Activated naive CD4-positive, alpha-beta T cell treated with anti-CD3 and anti-CD28 coated beads, Interleukin-2, amount 10 ng/mL, durations not matched to agents 7 days and 5 days (primary cell): ENCODE measurements around the gene PLXNB1.

ENCODE experiments used
- CTCF ChIA-PET: fragments of 350-600 bp; sonication (Branson Sonifier 250); formaldehyde crosslinking; loops from one replicate; lab custom pipeline; 2021; ENCODE audit warnings: antibody characterized with exemption; lab: Charles Lee
- DNase-seq: peaks from one replicate; pipeline ENCODE4 v3.0.0-alpha.2; 2020
- H3K27ac Mint-ChIP-seq: one replicate; pipeline ENCODE4 v1.8.0; 2021; ENCODE audit warnings: mild to moderate bottlenecking, moderate library complexity, mixed read lengths
- H3K27me3 Mint-ChIP-seq: one replicate; pipeline ENCODE4 v1.8.0; 2021; ENCODE audit warnings: mild to moderate bottlenecking, mixed read lengths
- H3K36me3 Mint-ChIP-seq: one replicate; pipeline ENCODE4 v1.8.0; 2021; ENCODE audit warnings: mixed read lengths
- H3K4me1 Mint-ChIP-seq: one replicate; pipeline ENCODE4 v1.8.0; 2021; ENCODE audit warnings: mixed read lengths
- H3K4me3 Mint-ChIP-seq: one replicate; pipeline ENCODE4 v1.8.0; 2021; ENCODE audit warnings: mild to moderate bottlenecking, moderate library complexity, mixed read lengths
- H3K9me3 Mint-ChIP-seq: one replicate; pipeline ENCODE4 v1.8.0; 2021; ENCODE audit warnings: mixed read lengths

PLXNB1 gene

DNA sequence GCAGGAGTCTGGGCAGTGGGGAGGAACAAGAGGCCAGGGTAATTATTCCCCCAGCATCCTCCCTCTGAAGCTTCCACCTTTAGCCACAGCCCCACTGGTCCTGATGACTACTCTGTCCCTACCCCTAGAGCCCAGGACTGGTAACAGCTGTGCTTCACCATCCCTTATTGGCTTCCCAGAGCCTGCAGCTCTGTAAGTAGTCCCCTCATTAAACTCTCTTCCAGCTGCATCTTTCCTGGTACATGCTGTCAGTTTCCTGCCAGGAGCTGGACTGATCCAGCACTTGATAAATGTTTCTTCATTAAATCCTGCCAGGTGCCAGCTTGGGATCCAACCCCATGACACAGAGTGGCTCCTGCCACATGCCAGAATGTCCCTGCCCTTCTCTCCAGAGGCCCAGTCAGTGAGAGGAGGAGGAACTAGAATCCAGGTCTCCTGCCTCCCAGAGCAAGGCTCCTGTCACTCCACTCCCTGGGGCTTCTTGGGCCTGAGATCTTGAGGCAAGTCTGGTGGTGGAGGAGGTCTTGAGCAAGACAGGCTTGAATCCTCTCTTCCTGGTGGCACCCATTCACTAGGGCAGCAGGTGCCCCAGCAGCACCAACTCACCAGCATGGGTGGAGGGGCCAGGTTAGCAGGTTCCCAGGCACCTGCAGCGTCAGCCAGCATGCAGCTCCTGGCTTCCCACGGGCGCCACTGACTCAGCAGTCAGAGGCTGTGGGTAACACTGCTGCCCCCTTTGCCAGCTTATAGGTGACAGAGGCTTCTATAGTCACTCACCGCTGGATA lies 30.3 kb downstream of the PLXNB1 start:
- Mint-ChIP-seq H3K9me3 (no peaks in the 10 kb centered on the region), H3K27me3 (peaks cover 35% of the 10 kb centered on the region), H3K36me3 (no peaks in the 10 kb centered on the region), H3K4me3 (no peak overlapping the region), H3K27ac (no peak overlapping the region), H3K4me1 (no peaks in the 10 kb centered on the region)
- DNase-seq, result no peak
- CTCF ChIA-PET, result interaction anchor here (0.8 to 7.8 kb wide), 25 partner anchors 9 to 266 kb away, joined by 3 to 170 read pairs (median 6); partner anchors contain the start of genes PFKFB4 and SLC26A6

DNA sequence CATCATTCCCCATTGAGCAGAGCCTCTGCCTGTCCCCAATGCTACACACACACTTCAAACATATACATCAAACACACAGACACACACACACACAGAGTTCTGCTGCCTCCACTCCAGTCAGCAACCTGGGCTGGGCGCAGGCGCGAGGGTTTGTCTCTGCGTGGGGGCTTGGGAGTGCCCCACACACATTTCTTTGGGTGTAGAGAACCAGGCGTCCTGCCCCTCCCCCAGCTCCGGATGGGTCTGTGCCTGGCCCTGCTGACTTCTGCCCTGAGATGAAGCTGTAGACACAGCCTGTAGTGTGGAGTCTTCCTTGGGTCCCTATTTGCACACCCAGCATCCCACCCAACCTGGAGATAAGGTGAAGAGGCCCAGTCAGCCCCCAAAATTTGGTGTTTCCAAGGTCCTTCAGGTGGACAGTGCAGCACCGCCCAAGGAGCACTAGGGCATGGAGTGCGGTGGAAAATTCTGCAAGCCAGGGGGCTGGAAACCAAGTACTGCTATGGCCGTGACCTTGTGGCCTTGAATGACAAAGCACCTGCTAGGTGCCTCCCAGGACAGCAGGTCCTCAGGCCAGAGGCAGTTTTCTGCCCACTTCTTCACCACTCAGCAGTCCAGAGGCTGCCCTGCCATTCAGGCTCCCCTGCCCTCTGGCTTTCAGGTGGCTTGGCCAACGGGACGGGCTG lies 31.0 kb downstream of the PLXNB1 start:
- Mint-ChIP-seq H3K4me1 (no peaks in the 10 kb centered on the region), H3K27ac (peak overlapping the region; percentile 22), H3K4me3 (no peak overlapping the region), H3K9me3 (no peaks in the 10 kb centered on the region), H3K36me3 (no peaks in the 10 kb centered on the region), H3K27me3 (peaks cover 36% of the 10 kb centered on the region)
- CTCF ChIA-PET, result interaction anchor here (0.5 to 7.8 kb wide), 9 partner anchors 9 to 157 kb away, joined by 3 to 170 read pairs (median 8); partner anchors contain the start of gene PFKFB4
- no peak for DNase-seq

DNA sequence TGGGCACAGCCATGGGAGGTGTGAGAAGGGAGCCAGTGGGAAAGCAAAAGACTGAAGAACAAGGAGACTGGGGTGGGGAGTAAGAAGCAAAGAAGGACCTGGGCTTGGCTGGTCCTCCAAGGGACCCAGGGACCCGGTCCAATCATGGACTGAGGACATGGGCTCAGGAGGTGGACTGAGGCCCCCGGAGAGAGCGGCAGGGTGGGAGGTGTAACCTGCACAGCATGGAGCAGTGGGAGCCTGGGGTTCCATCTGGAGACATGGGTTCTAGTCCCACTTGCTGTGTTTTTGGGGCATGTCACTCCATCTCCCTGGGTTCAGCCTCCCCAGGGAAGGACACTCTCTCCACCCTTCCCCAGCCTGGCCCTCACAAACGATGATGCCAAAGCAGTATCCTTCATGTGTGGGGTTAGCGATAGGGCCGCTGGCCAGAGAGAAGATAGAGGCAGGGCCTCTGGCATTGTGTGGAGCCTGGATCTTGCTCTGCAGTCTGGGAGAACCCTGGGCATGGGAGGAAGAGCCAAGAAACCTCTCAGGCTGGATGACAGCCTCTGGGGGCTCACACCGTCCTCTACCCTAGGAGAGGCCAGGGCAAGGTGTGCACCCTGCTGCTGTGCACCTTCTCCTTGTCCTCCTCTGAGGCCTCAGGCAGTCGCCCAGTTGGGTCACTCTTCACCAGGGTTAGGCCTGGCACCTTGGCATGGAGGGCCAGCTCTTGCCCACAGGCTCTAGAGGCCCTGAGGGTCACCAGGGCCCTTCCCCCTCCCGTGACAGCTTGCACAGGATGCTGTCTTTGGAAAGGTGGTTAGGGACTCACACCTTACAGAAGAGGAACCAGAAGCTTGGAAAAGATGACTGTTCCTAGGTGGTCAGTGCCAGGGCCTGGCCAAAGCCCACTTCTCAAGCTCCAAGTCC lies 31.9 kb downstream of the PLXNB1 start:
- Mint-ChIP-seq H3K36me3 (no peaks in the 10 kb centered on the region), H3K4me3 (no peak overlapping the region), H3K9me3 (no peaks in the 10 kb centered on the region), H3K27ac (no peak overlapping the region), H3K4me1 (no peaks in the 10 kb centered on the region), H3K27me3 (peaks cover 36% of the 10 kb centered on the region)
- no peak for DNase-seq
- CTCF ChIA-PET, result interaction anchor here (0.5 to 7.8 kb wide), 5 partner anchors 36 to 158 kb away, joined by 3 to 170 read pairs (median 3); partner anchors contain the start of gene PFKFB4

DNA sequence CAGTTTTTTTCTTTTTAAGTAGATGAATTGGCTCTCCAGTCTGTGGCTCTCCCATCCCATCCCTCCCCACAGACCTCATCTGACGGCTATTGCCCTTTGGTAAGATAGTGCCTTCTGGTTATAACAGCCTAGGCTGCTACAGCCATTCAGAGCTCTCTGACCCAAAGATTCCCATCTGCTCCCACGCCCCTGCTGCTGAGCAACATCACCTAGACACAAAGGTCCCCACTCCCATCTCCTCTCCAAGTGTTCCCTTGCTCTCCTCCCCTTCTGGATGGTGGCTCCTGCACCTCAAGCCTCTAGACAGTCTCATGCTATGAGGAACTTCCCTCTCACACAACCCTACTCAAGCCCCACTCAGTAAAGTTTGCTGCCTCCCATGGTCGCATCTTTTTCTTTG lies 34.2 kb downstream of the PLXNB1 start:
- CTCF ChIA-PET, result interaction anchor here (2.4 kb wide), 1 partner anchor 12 kb away, joined by 6 read pairs; no protein-coding TSS in a partner anchor
- Mint-ChIP-seq H3K27me3 (peaks cover 36% of the 10 kb centered on the region), H3K9me3 (no peaks in the 10 kb centered on the region), H3K36me3 (no peaks in the 10 kb centered on the region), H3K4me1 (no peaks in the 10 kb centered on the region), H3K27ac (no peak overlapping the region), H3K4me3 (no peak overlapping the region)
- no peak for DNase-seq

DNA sequence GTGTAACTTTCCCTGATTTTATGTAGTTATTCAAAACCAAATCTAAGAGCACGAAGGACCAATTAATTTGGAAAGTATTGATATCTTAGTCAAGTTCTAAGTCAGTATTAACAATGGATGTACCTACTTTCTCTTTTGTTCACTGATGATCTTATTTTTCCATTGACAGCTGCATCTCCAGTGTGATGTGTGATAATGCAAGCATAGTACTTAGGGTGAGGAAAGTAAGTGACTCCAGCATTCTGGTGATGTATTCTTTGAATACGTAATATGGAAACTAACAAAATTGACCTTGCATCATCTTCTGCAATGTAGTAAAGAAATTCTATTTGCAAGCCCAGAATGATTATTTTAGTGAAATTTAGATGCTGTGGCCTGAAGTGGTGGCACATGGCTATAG lies 35.5 kb downstream of the PLXNB1 start:
- Mint-ChIP-seq H3K9me3 (no peaks in the 10 kb centered on the region), H3K27ac (no peak overlapping the region), H3K27me3 (peaks cover 34% of the 10 kb centered on the region), H3K4me1 (no peaks in the 10 kb centered on the region), H3K36me3 (no peaks in the 10 kb centered on the region), H3K4me3 (no peak overlapping the region)
- CTCF ChIA-PET, result interaction anchor here (0.6 kb wide), 1 partner anchor 42 kb away, joined by 3 read pairs; no protein-coding TSS in a partner anchor
- no peak for DNase-seq

DNA sequence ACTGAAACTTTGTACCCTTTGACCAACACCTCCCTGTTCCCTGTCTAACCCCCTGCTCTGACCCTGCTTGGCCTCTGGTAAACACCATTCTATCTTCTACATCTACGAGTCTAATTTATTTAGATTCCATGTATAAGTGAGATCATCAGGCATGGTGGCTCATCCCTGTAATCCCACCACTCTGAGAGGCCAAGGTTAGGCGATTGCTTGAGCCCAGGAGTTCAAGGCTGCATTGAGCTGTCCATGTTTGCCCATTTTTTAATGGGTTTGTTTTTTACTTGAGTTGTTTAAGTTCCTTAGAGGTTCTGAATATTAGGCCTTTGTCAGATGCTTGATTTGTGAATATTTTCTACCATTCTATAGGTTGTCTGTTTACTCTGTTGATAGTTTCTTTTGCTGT lies 40.9 kb downstream of the PLXNB1 start:
- no peak overlapping the region for H3K27ac Mint-ChIP-seq
- no peaks in the 10 kb centered on the region for H3K4me1 Mint-ChIP-seq
- H3K36me3 Mint-ChIP-seq, result no peaks in the 10 kb centered on the region
- peaks cover 29% of the 10 kb centered on the region for H3K27me3 Mint-ChIP-seq
- H3K9me3 Mint-ChIP-seq, result no peaks in the 10 kb centered on the region
- DNase-seq, result no peak
- no peak overlapping the region for H3K4me3 Mint-ChIP-seq
- CTCF ChIA-PET, result no interaction called here

DNA sequence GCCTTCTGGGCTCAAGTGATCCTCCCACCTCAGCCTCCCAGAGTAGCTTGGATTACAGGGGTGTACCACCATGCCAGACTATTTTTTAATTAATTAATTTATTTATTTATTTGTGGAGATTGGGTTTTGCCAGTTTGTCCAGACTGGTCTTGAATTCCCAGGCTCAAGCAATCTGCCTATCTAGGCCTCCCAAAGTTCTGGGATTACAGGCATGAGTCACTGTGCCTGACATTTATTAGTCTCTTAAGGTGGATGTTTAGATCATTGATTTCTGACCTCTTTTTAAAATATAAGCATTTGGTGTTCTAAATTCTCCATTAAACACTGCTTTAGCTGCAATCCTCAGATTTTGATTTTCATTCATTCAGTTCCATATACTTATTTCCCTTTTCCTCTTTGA lies 42.3 kb downstream of the PLXNB1 start:
- H3K4me3 Mint-ChIP-seq, result no peak overlapping the region
- no peaks in the 10 kb centered on the region for H3K9me3 Mint-ChIP-seq
- H3K4me1 Mint-ChIP-seq, result no peaks in the 10 kb centered on the region
- H3K36me3 Mint-ChIP-seq, result no peaks in the 10 kb centered on the region
- CTCF ChIA-PET, result no interaction called here
- no peak for DNase-seq
- peaks cover 33% of the 10 kb centered on the region for H3K27me3 Mint-ChIP-seq
- H3K27ac Mint-ChIP-seq, result no peak overlapping the region

DNA sequence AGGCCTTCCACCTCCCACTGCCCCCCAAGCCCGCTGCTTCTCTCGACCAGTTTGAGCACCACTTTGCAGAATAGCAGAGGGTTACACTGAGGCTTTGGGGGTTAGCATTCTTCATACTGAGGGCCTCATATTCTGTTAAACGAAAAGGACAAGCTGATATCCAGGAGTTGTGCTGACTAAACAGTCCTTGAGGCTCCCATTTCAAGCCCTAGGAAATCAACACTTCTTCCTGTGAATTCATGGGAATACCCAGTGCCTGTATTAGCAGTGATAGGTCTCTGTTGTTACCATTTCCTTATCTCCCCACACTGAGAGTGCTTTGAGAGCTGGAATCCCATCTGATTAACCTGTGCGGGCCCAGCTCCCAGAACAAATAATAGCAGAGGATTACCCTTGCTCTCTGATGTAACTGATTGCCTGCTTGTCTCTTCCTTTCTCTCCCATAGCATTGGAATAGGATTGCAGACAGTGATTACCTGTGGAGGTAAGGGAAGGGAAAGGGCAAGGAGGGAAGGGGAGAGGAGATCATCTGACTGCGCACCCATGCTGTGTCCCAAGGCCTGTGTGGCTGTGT lies 56.9 kb downstream of the PLXNB1 start:
- Mint-ChIP-seq H3K4me1 (no peaks in the 10 kb centered on the region), H3K27ac (no peak overlapping the region), H3K27me3 (peaks cover 10% of the 10 kb centered on the region), H3K4me3 (no peak overlapping the region), H3K9me3 (no peaks in the 10 kb centered on the region), H3K36me3 (no peaks in the 10 kb centered on the region)
- CTCF ChIA-PET, result interaction anchor here (1.5 kb wide), 1 partner anchor 63 kb away, joined by 4 read pairs; no protein-coding TSS in a partner anchor
- DNase-seq, result no peak

DNA sequence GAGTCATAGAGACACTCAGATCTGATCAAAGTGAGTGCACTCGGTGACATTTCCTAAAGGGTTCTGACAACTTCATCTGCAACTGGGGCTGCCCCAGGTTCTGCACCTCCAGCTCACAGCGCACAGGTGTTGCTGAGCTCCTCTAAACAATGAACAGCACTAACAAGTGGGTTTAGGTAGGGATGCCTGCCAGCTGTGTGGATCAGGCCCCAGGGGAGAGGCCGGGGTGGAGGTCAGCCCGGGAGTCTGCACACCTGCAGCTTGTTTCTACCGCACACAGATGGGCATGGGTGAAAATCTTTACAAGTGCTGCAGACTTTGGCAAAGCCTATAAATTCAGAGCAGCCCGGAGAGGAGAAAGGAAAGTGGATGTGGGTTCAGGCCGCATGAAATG lies 57.5 kb downstream of the PLXNB1 start:
- DNase-seq, result no peak
- H3K4me1 Mint-ChIP-seq, result no peaks in the 10 kb centered on the region
- no peaks in the 10 kb centered on the region for H3K9me3 Mint-ChIP-seq
- H3K4me3 Mint-ChIP-seq, result no peak overlapping the region
- CTCF ChIA-PET, result interaction anchor here (1.5 kb wide), 1 partner anchor 64 kb away, joined by 4 read pairs; no protein-coding TSS in a partner anchor
- H3K27me3 Mint-ChIP-seq, result peaks cover 9% of the 10 kb centered on the region
- no peak overlapping the region for H3K27ac Mint-ChIP-seq
- no peaks in the 10 kb centered on the region for H3K36me3 Mint-ChIP-seq

DNA sequence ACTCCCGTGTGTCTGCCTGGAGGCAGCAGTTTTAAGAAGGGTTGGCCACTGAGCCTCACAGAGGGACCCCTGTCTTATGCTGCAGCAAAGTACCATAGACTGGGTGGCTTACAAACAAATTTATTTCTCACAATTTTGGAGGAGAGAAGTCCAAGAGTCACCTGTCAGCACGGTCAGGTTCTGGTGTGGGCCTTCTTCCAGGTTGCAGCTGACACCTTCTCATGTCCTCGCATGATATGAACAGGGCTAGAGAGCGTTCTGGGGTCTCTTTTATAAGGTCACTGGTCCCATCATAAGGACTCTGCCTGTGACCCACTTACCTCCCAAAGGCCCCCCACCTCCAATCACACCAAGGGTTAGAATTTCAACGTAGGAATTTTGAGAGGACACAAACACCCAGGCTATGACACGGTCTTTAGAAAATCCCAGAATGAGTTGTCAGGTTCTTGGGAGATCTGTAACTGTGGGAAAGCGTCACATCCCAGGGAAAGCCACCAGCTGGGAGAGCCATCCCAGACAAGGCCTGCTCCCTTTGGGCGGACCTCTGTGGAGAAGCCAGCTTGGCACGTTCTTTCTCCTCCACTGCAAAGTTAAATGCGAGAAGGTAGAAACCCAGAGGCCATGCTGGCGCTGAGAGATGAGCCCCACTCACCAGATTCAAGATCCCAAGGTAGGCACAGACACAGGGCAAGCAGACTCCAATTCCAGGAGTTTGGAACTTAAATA lies 58.1 kb downstream of the PLXNB1 start, which contains the start of gene FBXW12:
Gene FBXW12, plus strand, starts transcription at position 569 of the 726 bp plus-strand sequence. CDS start 549 bp downstream, outside the sequence.
- Mint-ChIP-seq H3K27me3 (peaks cover 9% of the 10 kb centered on the region), H3K36me3 (no peaks in the 10 kb centered on the region), H3K9me3 (no peaks in the 10 kb centered on the region), H3K4me3 (no peak within 1 kb of the TSS), H3K27ac (no peak within 1 kb of the TSS), H3K4me1 (no peaks in the 10 kb centered on the region)
- DNase-seq, result no peak
- CTCF ChIA-PET, result interaction anchor here (1.5 kb wide), 1 partner anchor 64 kb away, joined by 4 read pairs; no protein-coding TSS in a partner anchor

DNA sequence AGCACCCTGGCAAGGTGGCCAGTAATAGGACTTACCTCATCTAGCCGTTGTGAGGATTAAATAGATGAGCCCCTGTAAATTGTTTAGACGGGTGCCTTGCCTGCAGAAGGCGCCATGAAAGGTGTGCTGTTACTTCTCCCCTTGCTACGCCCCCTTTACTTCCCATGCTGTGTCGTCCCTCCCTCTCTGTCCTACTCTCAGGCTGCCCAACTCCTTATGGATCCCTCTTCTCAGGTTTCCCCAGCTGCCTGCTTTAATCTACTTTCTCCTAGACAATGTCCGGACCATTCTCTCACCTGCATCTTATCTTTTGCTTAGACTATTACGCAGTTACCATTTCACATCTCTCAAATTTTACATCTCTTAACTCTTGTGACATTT lies 59.6 kb downstream of the PLXNB1 start:
- CTCF ChIA-PET, result no interaction called here

DNA sequence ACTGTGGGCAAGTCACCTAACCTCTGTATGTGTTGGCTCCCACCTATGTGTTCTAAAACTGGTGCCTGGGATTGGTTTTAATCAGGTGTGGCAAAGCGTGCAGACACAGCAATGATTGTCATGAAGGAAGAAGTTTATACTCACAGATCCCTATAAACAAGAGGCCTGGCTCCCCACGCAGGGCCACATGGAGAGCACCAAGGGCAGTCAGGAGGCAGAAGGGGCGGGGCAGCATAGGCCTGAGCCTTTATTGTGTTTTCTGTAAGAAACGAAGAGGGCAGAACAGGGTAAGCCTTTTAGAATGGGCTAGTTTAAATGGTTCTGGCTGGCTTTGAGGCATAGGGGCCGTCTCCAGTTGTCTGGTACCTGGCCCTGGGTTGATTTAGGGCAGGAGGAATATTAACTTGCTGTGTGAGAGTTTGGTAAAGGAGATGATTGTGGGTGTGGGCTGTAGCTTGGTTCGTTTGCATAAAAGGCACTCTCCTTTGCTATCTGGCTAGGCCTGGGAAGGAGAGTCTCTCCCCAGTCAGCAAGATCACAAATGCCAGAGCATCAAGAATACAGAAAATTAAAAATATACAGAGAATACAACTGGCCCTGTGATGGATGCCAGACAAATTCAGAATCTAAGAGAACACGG lies 60.1 kb downstream of the PLXNB1 start:
- DNase-seq, result no peak
- peaks cover 9% of the 10 kb centered on the region for H3K27me3 Mint-ChIP-seq
- H3K4me1 Mint-ChIP-seq, result no peaks in the 10 kb centered on the region
- CTCF ChIA-PET, result no interaction called here
- no peaks in the 10 kb centered on the region for H3K9me3 Mint-ChIP-seq
- no peaks in the 10 kb centered on the region for H3K36me3 Mint-ChIP-seq
- H3K4me3 Mint-ChIP-seq, result no peak overlapping the region
- no peak overlapping the region for H3K27ac Mint-ChIP-seq

More for the DNA sequence above, 59.6 kb downstream of the PLXNB1 start:
- no peak for DNase-seq
- Mint-ChIP-seq H3K4me1 (no peaks in the 10 kb centered on the region), H3K27ac (no peak overlapping the region), H3K9me3 (no peaks in the 10 kb centered on the region), H3K27me3 (peaks cover 9% of the 10 kb centered on the region), H3K4me3 (no peak overlapping the region), H3K36me3 (no peaks in the 10 kb centered on the region)
